HG02870 (cell line): Measurements from ENCODE around the gene HERC4.
"Not testable (repeated sequence)": the region's sequence is repeated elsewhere in the genome, so short reads cannot be mapped to it uniquely, and the experiment has no call there.

ENCODE experiments used
- ATAC-seq: cut with Tn5 transposase; IDR thresholded peaks from one replicate; pipeline ENCODE4 v1.9.1; 2021; ENCODE audit warnings: mild to moderate bottlenecking, moderate library complexity; ENCODE audit not compliant: unreplicated experiment

The HERC4 gene

DNA sequence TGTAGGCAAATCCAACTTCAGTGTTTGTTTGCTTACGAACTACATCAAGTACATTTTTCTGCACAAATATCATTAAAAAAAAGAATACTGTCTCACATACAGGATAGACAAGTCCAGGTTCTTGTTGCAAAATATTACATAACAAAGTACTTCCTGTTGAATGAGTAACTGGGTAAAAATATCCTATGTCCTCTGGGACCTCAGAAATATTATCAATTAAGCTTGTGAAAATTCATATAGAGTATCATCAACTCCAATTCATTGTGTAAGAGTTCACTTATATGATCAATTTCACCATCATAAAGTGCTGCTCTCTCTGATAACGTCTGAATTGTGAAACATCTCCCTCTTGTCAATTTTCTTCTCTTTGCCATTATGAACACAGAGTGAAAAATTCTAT, 22.6 kb downstream of the HERC4 start:
- no peak for ATAC-seq

DNA sequence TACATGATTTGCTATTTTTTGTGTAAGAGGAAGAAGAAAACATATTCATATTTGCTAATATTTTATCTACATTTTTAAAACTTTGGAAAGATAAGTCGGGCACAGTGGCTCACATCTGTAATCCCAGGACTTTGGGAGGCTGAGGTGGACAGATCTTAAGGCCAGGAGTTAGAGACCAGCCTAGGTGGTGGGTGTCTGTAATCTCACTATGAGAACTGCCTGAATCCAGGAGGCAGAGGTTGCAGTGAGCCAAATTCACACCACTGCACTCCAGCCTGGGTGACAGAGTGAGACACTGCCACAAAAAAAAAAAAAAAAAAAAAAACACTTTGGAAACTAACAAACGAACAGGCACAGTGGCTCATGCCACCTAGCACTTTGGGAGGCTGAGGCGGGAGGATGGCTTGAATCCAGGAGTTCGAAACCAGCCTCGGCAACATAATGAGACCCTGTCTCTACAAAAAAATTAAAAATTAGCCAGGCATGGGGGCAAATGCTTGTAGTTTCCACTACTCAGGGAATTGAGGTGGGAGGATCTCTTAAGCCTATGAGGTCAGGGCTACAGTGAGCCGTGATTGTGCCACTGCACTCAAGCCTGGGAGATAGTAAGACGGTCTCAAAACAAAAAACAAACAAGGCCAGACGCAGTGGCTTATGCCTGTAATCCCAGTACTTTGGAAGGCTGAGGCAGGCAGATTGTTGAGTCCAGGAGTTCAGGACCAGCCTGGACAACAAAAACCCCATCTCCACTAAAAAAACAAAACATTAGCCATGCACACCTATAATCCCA, 25.6 kb downstream of the HERC4 start:
- no peak for ATAC-seq

DNA sequence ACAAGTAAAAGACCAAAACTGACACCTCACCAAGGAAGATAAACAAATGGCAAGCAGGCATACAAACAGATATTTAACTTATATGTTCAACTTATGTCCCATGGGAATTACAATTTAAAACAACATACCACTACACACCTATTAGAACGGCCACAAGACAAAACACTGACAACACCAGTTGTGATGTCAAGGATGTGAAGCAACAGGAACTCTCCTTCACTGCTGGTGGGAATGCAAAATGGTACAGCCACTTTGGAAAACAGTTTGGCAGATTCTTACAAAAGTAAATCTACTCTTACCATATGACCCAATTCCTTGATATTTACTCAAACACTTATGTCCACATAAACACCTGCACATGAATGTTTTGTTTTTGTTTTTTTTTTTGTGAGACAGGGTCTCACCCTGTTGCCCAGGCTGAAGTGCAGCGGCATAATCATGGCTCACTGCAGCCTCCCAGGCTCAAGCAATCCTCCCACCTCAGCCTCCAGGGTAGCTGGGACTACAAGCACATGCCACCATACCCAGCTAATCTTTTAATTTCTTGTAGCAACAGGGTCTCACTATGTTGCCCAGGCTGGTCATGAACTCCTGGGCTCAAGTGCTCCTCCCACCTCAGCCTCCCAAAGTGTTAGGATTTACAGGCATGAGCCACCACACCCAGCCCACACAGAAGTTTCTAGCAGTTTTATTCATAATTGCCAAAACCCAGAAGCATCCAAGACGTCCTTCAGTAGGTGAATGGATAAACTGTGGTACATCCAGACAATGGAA, 27.3 kb downstream of the HERC4 start:
- no peak for ATAC-seq

DNA sequence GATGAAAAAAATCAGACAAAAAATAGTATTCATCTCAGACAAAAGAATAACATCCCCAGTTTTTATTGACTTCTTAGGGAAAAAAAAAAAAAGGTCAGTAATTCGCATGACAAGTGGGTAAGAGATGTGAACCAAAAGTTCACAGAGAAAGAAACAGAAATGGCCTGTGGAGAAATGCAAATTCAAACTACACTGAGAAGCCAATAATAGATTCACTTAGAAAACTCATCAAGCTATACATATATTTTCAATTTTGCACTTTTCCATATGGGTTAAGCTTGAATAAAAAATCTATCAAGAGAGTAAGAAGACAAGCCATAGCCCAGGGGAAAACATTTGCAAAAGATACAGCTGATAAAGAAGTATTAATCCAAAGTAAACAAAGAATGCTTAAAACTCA, 28.0 kb downstream of the HERC4 start:
- no peak for ATAC-seq

DNA sequence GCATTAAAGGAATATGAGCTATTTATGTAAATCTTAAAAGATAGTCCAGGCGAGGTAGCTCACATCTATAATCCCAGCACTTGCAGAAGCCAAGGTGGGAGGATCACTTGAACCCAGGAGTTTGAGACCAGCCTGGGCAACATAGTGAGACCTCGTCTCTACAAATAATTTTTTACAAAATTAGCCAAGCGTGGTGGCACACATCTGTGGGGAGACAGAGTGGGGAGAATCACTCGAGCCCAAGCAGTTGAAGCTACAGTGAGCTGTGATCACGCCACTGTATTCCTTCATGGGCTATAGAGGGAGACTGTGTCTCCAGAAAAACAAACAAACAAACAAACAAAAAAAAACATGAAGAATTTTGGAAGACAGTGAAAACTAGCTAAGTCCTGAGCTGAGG, 28.4 kb downstream of the HERC4 start:
- ATAC-seq, result no peak

DNA sequence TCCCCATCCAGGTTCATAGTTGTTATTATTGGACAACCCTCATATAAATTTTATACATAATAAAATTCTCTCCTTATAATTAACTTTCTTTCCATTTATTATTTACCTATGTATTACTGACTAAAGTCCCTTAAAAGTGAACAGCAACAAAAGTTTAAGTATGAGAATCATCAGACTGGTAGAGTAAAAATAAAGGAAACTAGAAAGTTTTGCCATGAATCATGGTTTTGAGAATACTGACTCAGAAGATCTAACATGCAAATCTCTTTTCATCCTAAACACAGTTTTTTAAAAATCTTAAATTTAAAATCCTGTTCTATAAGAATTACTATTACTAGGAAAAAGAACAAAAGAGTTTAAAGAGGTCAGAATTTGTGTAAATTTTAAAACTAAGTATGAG, 32.1 kb downstream of the HERC4 start:
- no peak for ATAC-seq

DNA sequence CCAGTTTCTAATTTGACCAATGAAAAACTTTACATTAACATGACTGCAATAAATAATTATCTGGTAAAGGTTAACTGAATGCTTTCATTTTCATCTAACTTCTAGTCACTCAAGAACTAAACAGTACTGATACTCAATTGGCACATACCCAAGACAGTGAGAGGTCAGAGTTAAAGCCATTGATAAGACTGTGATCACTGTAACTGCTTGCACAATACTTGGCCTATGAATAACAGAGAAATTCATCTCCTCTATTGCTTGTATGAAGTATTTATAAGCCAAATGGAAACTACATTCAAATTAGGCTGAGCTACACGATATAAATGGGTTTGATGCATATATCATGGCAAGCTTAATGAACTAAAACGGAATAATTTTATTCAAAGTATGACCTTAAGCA, 43.0 kb downstream of the HERC4 start:
- no peak for ATAC-seq

DNA sequence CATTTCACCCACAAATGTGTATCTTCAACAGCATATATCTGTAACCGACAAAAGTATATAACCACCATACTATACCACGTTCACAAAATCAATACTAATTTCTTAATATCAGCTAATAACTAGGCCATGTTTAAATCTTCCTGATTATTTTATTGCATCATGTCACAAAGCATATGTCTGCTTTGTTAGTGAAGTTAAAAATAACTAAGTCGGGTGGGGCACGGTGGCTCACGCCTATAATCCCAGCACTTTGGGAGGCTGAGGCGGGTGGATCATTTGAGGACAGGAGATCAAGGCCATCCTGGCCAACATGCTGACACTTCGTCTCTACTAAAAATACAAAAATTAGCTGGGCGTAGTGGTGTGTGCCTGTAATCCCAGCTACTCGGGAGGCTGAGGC, 47.7 kb downstream of the HERC4 start:
- ATAC-seq, result no peak

DNA sequence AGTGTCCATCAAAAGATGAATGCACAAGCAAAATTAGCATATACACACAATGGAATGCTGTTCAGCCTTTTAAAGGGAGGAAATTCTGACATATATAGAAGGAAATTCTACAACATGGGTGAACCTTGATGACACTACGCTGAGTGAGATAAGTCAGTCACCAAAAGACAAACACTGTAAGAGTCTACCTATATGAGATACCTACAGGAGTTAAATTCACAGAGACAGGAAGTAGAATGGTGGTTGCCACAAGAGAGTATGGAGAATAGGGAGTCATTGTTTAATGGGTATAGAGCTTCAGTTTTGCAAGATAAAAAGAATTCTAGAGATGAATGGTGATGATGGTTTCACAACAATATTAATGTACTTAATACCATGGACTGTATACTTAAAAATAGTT, 51.8 kb downstream of the HERC4 start:
- ATAC-seq, result no peak

DNA sequence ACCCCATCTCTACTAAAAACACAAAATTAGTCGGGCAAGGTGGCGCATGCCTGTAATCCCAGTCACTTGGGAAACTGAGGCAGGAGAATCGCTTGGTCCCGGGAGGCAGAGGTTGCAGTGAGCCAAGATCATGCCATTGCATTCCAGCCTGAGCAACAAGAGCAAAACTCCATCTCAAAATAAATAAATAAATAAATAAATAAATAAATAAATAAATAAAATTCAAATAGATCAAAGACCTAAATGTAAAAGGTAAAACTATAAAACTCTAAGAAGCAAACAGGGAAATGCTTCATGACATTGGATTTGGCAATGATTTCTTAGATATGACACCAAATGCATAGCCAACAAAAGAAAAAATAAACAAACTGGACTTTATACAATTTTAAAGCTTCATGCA, 52.8 kb downstream of the HERC4 start:
- ATAC-seq, result not testable (repeated sequence)

DNA sequence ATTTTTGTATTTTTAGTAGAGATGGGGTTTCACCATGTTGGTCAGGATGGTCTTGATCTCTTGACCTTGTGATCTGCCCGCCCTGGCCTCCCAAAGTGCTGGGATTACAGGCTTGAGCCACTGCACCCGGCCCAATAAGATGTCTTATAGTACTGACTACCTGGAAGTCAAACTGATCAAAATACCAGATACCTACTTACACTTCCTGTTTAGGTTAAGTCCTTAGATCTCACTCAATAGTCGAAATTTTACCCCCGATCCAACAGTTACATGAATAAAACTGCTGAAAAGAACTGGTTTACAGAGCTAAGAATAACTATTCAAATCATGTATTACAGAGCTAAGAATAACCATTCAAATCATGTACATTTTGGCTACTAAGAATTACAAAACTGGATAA, 58.6 kb downstream of the HERC4 start:
- ATAC-seq, result not testable (repeated sequence)

DNA sequence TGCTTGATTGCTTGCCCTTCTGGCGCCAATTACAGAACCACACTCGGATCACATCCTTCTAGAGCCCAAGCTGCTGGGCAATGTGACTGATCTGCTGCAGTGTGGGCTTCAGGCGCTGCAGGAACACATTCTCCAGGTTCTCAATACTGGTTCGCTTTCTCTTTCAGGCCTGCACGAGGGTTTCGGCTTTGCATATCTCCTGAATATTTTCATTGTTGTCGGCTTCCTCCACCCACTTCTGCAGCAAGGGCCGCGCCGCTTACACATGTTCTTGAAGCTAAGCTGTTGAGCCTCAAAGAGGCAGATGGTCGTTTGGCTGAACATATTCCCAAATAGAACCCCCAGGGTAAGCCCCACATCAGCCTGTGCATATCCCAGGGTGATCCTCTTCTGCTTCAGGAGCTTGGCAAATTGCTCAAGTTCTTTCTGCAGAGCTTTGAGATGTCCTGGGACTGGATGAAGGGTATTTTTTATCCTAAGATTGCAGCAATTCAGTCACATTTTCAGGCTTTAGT, 64.6 kb downstream of the HERC4 start:
- no peak for ATAC-seq

DNA sequence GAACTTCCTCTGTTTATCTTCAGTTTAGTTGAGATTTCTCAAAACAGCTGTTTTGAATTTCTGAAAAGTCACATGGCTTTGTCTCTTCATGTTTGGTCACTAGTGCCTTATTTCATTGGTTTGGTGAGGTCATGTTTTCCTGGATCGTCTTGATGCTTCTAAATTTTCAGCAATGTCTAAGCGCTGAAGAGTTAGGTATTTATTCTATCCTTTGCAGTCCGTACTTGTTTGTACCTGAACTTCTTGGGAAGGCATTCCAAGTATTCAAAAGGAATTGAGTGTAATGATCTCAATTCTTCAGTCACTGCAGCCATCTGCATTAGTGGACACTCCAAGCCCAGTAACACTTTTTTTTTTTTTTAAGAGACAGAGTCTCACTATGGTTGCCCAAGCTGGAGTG, 67.7 kb downstream of the HERC4 start:
- no peak for ATAC-seq

DNA sequence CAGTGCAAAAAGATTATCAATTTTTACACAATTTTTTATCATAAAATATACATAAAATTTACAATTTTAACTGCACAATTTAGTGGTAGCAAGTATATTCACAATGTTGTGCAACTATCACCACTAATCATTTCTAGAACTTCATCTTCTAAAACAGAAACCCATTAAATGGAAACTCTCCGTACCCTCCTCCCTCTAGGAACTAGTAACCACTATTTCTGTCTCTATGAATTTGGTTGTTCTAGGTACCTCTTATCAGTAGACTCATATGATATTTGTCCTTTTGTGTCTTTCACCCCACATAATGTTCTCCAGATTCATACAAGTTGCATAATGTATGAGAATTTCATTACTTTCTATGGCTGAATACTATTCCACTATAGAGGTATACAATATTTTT, 73.5 kb downstream of the HERC4 start:
- no peak for ATAC-seq

DNA sequence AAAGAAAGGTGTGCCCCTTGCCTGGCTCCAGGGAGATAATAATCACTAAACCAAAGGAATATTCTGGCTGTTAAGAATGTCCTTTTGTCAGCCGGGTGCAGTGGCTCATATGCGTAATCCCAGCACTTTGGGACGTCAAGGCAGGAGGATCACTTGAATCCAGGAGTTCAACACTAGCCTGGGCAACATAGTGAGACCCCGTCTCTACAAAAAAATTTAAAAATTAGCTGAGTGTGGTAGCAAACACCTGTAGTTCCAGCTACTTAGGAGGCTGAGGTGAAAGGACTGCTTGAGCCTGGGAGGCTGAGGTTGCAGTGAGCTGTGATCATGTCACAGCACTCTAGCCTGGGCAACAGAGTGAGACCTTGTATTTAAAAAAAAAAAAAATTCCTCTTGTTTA, 74.1 kb downstream of the HERC4 start:
- no peak for ATAC-seq

DNA sequence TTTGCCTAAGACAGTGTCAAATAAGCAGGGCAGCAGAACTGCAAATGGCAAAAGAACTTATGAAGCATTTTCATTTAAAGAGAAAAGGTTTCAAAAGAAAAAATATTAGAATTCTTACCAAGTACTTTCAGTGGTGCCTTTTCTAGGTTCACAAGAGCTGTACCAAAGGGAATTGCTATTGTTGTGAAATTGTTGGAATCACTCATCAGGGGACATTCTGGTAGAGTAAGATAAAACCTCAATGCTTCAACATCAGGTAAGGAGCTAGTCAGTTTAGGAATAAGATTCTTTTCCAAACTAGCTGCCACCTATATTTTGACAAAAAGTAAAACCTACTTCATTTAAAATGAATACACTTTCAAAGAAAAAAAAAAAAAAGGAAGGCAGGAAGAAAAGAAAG, 85.0 kb downstream of the HERC4 start:
- ATAC-seq, result no peak

DNA sequence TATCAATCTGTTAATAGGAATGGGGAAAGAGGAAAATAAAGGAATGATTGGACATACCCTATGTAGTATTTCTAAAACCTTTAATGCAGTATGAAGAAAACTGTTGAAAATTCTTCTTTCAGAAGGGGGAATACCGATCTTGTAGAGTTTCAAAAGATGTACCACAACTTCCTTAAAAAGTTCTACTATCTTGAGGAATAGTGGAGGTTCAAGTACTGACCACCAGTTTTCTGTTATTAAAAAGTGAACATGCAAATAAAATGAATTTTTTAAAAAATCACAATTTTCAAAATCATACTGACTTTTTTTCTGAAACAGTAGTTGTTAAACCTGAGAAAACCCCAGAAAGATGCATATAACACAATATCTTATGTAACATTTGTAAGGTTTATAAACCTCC, 86.5 kb downstream of the HERC4 start:
- ATAC-seq, result no peak

DNA sequence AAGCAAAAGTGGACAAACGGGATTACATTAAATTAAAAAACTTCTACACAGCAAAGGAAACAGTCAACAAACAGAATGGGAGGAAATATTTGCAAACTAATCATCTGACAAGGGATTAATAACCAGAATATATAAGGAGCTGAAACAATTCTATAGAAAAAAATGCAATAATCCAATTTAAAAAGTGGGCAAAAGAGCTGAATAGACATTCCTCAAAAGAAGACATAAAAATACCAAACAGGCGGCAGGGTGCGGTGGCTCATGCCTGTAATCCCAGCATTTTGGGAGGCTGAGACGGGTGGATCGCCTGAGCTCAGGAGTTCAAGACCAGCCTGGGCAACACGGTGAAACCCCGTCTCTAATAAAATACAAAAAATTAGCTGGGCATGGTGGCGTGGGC, 92.5 kb downstream of the HERC4 start:
- ATAC-seq, result not testable (repeated sequence)

DNA sequence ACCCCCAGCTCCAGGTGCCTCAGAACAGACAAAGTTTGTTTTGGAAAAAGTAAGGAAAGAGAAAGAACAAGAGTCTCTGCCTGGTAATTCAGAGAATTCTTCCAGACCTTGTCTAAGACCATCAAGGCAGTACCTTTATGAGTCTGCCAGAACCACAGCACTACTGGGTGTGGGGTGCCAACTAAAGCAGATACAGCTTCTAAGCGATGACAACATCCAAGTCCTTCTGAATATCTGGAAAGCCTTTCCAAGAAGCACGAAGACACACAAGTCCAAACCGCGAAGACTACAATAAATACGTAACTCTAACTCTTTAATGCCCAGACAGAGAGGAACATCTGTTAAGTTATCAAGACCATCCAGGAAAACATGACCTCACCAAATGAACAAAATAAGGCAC, 96.3 kb downstream of the HERC4 start:
- no peak for ATAC-seq

DNA sequence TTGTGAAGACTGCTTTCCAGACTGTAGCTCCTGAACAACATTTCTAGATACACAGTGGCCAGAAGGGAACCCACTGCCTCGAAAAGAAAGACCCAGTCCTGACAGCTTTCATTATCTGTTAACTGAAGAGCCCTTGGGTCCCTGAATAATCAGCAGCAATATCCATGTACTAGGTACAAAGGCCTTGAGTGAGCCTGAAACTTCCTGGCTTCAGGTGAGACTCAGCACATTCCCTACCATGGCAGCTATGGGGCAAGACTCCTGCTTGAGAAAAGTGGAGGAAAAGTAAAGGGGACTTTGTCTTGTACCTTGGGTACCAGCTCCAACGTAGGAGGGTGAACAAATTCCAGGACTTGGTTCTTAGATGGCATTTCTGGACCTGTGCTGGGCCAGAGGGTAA, 97.8 kb downstream of the HERC4 start:
- ATAC-seq, result no peak

DNA sequence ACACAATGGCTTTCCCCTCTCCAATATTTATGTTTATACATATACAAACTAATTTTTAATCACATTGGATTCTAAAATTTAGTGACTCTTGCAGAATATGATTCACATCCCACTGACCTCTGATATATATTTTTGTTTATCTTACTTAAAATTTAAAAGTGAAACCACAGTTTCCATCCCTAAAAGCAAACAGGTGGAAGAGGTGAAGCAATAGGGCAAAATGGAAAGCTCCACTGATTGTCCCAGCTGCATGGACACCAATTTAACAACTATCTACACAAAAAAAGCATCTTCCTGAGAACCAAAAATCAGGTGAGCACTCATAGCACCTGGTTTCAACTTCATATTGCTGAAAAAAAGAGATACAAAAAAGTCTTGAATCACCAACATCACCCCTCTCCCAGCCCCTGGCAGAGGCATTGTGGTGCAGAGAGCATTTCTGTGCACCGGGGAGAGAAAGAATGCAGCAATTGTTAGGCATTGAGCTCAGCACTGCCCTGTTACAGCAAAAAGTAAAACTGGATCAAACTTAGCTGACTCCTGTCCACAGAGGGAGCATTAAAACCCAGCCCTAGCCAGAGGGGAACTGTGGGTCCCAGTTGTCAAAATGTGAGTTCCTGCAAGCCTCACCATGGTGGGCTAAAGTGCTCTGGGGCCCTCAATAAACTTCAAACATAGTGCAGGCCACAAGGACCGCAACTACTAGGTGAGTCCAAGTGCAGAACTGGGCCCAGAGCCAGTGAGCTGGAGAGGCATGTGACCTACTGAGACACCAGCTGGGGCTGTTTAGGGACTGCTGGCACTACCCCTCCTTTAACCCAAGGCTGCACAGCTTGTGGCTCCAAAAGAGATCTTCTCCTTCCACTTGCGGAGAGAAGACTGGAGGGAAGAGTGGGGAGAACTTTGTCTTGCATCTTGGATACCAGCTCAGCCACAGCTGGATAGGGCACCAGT, 98.5 kb downstream of the HERC4 start:
- ATAC-seq, result no peak
